Measurements from ENCODE around the gene CWF19L2.

Gene CWF19L2

GRCh38 chr11:107337917-107338316, 119.7 kb downstream of the CWF19L2 start:
- Histone ChIP-seq H3F3A (ENCODE audit: low read depth) (no peaks in the 10 kb centered on the region), H3K9me2 (replicated peaks; ENCODE audit: low read depth, low read length) (no peaks in the 10 kb centered on the region), H3K79me2 (ENCODE audit: insufficient read depth, low read length) (no peaks in the 10 kb centered on the region), H3K4me3 (ENCODE audit: low read length, poor library complexity, severe bottlenecking) (no peak overlapping the region), H4K20me1 (ENCODE audit: insufficient read depth, low read length, poor library complexity, severe bottlenecking) (no peaks in the 10 kb centered on the region), H3K4me1 (ENCODE audit: insufficient read depth, low read length, poor library complexity, severe bottlenecking) (no peaks in the 10 kb centered on the region), H3K36me3 (ENCODE audit: insufficient read depth, low read length) (no peaks in the 10 kb centered on the region; the same call in 1 of the 2 replicates), H2AFZ (ENCODE audit: low read length) (no peak overlapping the region), H3K27me3 (ENCODE audit: insufficient read depth, low read length, poor library complexity, severe bottlenecking) (no peaks in the 10 kb centered on the region), H3K9me3 (ENCODE audit: insufficient read depth, low read depth, low read length) (no peaks in the 10 kb centered on the region), H3K9ac (ENCODE audit: low read depth, low read length, poor library complexity, severe bottlenecking) (no peak overlapping the region), H3K4me2 (ENCODE audit: low read depth, low read length, poor library complexity, severe bottlenecking) (no peak overlapping the region)
- TF ChIP-seq EZH2phosphoT487 (IDR thresholded peaks at IDR 0.05; ENCODE audit: borderline replicate concordance) (no peak), CTCF (conservative IDR thresholded peaks at IDR 0.05; ENCODE audit: low read length) (no peak)

GRCh38 chr11:107331728-107332127, 125.9 kb downstream of the CWF19L2 start:
- H3F3A ChIP-seq (ENCODE audit: low read depth): no peaks in the 10 kb centered on the region
- H3K9me3 ChIP-seq (ENCODE audit: insufficient read depth, low read depth, low read length): no peaks in the 10 kb centered on the region
- H3K27me3 ChIP-seq (ENCODE audit: insufficient read depth, low read length, poor library complexity, severe bottlenecking): no peaks in the 10 kb centered on the region
- no peaks in the 10 kb centered on the region for H4K20me1 ChIP-seq (ENCODE audit: insufficient read depth, low read length, poor library complexity, severe bottlenecking)
- no peaks in the 10 kb centered on the region for H3K9me2 ChIP-seq (replicated peaks; ENCODE audit: low read depth, low read length)
- H3K36me3 ChIP-seq (ENCODE audit: insufficient read depth, low read length): peaks cover 21% of the 10 kb centered on the region; the same call in 1 of the 2 replicates
- H3K9ac ChIP-seq (ENCODE audit: low read depth, low read length, poor library complexity, severe bottlenecking): no peak overlapping the region
- H3K79me2 ChIP-seq (ENCODE audit: insufficient read depth, low read length): no peaks in the 10 kb centered on the region
- TF ChIP-seq CTCF (conservative IDR thresholded peaks at IDR 0.05; ENCODE audit: low read length) (no peak), EZH2phosphoT487 (IDR thresholded peaks at IDR 0.05; ENCODE audit: borderline replicate concordance) (no peak)
- no peaks in the 10 kb centered on the region for H3K4me1 ChIP-seq (ENCODE audit: insufficient read depth, low read length, poor library complexity, severe bottlenecking)
- H3K4me3 ChIP-seq (ENCODE audit: low read length, poor library complexity, severe bottlenecking): no peak overlapping the region
- no peak overlapping the region for H2AFZ ChIP-seq (ENCODE audit: low read length)
- no peak overlapping the region for H3K4me2 ChIP-seq (ENCODE audit: low read depth, low read length, poor library complexity, severe bottlenecking)

GRCh38 chr11:107329164-107329563, 128.5 kb downstream of the CWF19L2 start:
- H3F3A ChIP-seq (ENCODE audit: low read depth): no peaks in the 10 kb centered on the region
- H4K20me1 ChIP-seq (ENCODE audit: insufficient read depth, low read length, poor library complexity, severe bottlenecking): no peaks in the 10 kb centered on the region
- H3K79me2 ChIP-seq (ENCODE audit: insufficient read depth, low read length): no peaks in the 10 kb centered on the region
- peaks cover 25% of the 10 kb centered on the region; the same call in 1 of the 2 replicates for H3K36me3 ChIP-seq (ENCODE audit: insufficient read depth, low read length)
- H3K9me2 ChIP-seq (replicated peaks; ENCODE audit: low read depth, low read length): no peaks in the 10 kb centered on the region
- TF ChIP-seq EZH2phosphoT487 (IDR thresholded peaks at IDR 0.05; ENCODE audit: borderline replicate concordance) (no peak), CTCF (conservative IDR thresholded peaks at IDR 0.05; ENCODE audit: low read length) (no peak)
- no peak overlapping the region for H3K9ac ChIP-seq (ENCODE audit: low read depth, low read length, poor library complexity, severe bottlenecking)
- no peak overlapping the region for H3K4me3 ChIP-seq (ENCODE audit: low read length, poor library complexity, severe bottlenecking)
- H2AFZ ChIP-seq (ENCODE audit: low read length): no peak overlapping the region
- H3K9me3 ChIP-seq (ENCODE audit: insufficient read depth, low read depth, low read length): no peaks in the 10 kb centered on the region
- H3K27me3 ChIP-seq (ENCODE audit: insufficient read depth, low read length, poor library complexity, severe bottlenecking): no peaks in the 10 kb centered on the region
- no peaks in the 10 kb centered on the region for H3K4me1 ChIP-seq (ENCODE audit: insufficient read depth, low read length, poor library complexity, severe bottlenecking)
- H3K4me2 ChIP-seq (ENCODE audit: low read depth, low read length, poor library complexity, severe bottlenecking): no peak overlapping the region
